ENCODE results near the gene FGF18. TPM values are rescaled to one million over a fixed set of nuclear protein-coding genes. Genes with fewer than 3 reads are reported as not detected.

Gene FGF18
- total and polyA plus RNA-seq, 2 experiments from 2014 or later: 0.56 to 0.86 TPM

DNA sequence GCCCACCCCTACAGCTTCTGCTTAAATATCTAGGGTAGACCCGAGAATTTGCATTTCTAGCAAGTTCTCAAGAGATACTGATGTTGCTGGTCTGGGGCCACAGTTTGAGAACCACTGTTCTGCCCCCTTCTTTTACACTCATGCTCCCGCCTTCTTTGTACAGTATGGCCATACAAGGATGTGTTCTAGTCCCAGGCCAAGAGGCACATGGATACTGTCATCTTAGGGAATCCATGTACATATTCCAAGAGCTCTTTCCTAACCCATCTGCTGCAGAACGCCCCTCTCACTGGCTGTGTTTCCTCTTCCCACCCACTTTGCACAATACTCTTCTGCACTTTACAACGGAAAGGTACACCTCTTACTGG is 44.4 kb downstream of the FGF18 start:
- ATAC-seq: no peak
- Histone ChIP-seq H3K79me2 (replicated peaks; ENCODE audit: insufficient read depth) (no peaks in the 10 kb centered on the region), H3K27ac (ENCODE audit: low read depth) (no peak overlapping the region), H3K36me3 (ENCODE audit: insufficient read depth) (no peaks in the 10 kb centered on the region), H2AFZ (no peak overlapping the region), H4K20me1 (replicated peaks; ENCODE audit: insufficient read depth) (no peaks in the 10 kb centered on the region), H3K4me1 (ENCODE audit: insufficient read depth) (no peaks in the 10 kb centered on the region), H3F3A (replicated peaks; ENCODE audit: low read depth) (no peaks in the 10 kb centered on the region), H3K27me3 (ENCODE audit: insufficient read depth) (no peaks in the 10 kb centered on the region), H3K4me2 (no peak overlapping the region), H3K9me2 (ENCODE audit: insufficient read depth) (no peaks in the 10 kb centered on the region), H3K4me3 (no peak overlapping the region)
- peaks cover 4% of the 10 kb centered on the region for H3K4me1 Mint-ChIP-seq
- no peaks in the 10 kb centered on the region for H3K36me3 Mint-ChIP-seq (ENCODE audit: low read depth)
- H3K9me3 Mint-ChIP-seq: no peaks in the 10 kb centered on the region
- no peak overlapping the region for H3K4me3 Mint-ChIP-seq
- H3K27ac Mint-ChIP-seq: no peak overlapping the region
- no peak for DNase-seq (ENCODE audit: low spot score)
- H3K27me3 Mint-ChIP-seq (ENCODE audit: insufficient read depth, low read depth, poor library complexity): peaks cover 5% of the 10 kb centered on the region
- TF ChIP-seq STAT1 (IDR thresholded peaks at IDR 0.05; ENCODE audit: unreplicated experiment) (no peak), CREB1 (CRISPR knock-in tag; IDR thresholded peaks at IDR 0.05; ENCODE audit: low read depth) (no peak), JUNB (IDR thresholded peaks at IDR 0.05; ENCODE audit: unreplicated experiment) (no peak), POLR2AphosphoS5 (IDR thresholded peaks at IDR 0.05; ENCODE audit: low read depth) (no peak), ZNF331 (CRISPR knock-in tag; IDR thresholded peaks at IDR 0.05; ENCODE audit: low read depth) (no peak), EZH2 (IDR thresholded peaks at IDR 0.05; ENCODE audit: low read depth, unreplicated experiment) (no peak), EZH2phosphoT487 (IDR thresholded peaks at IDR 0.05; ENCODE audit: unreplicated experiment) (no peak), ZNF114 (CRISPR knock-in tag; IDR thresholded peaks at IDR 0.05) (no peak), NANOG (IDR thresholded peaks at IDR 0.05; ENCODE audit: borderline replicate concordance) (no peak)
- TF ChIP-seq, protein P1, sequence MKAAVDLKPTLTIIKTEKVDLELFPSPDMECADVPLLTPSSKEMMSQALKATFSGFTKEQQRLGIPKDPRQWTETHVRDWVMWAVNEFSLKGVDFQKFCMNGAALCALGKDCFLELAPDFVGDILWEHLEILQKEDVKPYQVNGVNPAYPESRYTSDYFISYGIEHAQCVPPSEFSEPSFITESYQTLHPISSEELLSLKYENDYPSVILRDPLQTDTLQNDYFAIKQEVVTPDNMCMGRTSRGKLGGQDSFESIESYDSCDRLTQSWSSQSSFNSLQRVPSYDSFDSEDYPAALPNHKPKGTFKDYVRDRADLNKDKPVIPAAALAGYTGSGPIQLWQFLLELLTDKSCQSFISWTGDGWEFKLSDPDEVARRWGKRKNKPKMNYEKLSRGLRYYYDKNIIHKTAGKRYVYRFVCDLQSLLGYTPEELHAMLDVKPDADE (IDR thresholded peaks at IDR 0.05): no peak
- TF ChIP-seq, protein P2, sequence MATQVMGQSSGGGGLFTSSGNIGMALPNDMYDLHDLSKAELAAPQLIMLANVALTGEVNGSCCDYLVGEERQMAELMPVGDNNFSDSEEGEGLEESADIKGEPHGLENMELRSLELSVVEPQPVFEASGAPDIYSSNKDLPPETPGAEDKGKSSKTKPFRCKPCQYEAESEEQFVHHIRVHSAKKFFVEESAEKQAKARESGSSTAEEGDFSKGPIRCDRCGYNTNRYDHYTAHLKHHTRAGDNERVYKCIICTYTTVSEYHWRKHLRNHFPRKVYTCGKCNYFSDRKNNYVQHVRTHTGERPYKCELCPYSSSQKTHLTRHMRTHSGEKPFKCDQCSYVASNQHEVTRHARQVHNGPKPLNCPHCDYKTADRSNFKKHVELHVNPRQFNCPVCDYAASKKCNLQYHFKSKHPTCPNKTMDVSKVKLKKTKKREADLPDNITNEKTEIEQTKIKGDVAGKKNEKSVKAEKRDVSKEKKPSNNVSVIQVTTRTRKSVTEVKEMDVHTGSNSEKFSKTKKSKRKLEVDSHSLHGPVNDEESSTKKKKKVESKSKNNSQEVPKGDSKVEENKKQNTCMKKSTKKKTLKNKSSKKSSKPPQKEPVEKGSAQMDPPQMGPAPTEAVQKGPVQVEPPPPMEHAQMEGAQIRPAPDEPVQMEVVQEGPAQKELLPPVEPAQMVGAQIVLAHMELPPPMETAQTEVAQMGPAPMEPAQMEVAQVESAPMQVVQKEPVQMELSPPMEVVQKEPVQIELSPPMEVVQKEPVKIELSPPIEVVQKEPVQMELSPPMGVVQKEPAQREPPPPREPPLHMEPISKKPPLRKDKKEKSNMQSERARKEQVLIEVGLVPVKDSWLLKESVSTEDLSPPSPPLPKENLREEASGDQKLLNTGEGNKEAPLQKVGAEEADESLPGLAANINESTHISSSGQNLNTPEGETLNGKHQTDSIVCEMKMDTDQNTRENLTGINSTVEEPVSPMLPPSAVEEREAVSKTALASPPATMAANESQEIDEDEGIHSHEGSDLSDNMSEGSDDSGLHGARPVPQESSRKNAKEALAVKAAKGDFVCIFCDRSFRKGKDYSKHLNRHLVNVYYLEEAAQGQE (IDR thresholded peaks at IDR 0.05; ENCODE audit: unreplicated experiment): no peak
- TF ChIP-seq, protein P3, sequence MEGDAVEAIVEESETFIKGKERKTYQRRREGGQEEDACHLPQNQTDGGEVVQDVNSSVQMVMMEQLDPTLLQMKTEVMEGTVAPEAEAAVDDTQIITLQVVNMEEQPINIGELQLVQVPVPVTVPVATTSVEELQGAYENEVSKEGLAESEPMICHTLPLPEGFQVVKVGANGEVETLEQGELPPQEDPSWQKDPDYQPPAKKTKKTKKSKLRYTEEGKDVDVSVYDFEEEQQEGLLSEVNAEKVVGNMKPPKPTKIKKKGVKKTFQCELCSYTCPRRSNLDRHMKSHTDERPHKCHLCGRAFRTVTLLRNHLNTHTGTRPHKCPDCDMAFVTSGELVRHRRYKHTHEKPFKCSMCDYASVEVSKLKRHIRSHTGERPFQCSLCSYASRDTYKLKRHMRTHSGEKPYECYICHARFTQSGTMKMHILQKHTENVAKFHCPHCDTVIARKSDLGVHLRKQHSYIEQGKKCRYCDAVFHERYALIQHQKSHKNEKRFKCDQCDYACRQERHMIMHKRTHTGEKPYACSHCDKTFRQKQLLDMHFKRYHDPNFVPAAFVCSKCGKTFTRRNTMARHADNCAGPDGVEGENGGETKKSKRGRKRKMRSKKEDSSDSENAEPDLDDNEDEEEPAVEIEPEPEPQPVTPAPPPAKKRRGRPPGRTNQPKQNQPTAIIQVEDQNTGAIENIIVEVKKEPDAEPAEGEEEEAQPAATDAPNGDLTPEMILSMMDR (conservative IDR thresholded peaks at IDR 0.05; ENCODE audit: low read depth in 2 of 2): no peak
- TF ChIP-seq, protein P4, sequence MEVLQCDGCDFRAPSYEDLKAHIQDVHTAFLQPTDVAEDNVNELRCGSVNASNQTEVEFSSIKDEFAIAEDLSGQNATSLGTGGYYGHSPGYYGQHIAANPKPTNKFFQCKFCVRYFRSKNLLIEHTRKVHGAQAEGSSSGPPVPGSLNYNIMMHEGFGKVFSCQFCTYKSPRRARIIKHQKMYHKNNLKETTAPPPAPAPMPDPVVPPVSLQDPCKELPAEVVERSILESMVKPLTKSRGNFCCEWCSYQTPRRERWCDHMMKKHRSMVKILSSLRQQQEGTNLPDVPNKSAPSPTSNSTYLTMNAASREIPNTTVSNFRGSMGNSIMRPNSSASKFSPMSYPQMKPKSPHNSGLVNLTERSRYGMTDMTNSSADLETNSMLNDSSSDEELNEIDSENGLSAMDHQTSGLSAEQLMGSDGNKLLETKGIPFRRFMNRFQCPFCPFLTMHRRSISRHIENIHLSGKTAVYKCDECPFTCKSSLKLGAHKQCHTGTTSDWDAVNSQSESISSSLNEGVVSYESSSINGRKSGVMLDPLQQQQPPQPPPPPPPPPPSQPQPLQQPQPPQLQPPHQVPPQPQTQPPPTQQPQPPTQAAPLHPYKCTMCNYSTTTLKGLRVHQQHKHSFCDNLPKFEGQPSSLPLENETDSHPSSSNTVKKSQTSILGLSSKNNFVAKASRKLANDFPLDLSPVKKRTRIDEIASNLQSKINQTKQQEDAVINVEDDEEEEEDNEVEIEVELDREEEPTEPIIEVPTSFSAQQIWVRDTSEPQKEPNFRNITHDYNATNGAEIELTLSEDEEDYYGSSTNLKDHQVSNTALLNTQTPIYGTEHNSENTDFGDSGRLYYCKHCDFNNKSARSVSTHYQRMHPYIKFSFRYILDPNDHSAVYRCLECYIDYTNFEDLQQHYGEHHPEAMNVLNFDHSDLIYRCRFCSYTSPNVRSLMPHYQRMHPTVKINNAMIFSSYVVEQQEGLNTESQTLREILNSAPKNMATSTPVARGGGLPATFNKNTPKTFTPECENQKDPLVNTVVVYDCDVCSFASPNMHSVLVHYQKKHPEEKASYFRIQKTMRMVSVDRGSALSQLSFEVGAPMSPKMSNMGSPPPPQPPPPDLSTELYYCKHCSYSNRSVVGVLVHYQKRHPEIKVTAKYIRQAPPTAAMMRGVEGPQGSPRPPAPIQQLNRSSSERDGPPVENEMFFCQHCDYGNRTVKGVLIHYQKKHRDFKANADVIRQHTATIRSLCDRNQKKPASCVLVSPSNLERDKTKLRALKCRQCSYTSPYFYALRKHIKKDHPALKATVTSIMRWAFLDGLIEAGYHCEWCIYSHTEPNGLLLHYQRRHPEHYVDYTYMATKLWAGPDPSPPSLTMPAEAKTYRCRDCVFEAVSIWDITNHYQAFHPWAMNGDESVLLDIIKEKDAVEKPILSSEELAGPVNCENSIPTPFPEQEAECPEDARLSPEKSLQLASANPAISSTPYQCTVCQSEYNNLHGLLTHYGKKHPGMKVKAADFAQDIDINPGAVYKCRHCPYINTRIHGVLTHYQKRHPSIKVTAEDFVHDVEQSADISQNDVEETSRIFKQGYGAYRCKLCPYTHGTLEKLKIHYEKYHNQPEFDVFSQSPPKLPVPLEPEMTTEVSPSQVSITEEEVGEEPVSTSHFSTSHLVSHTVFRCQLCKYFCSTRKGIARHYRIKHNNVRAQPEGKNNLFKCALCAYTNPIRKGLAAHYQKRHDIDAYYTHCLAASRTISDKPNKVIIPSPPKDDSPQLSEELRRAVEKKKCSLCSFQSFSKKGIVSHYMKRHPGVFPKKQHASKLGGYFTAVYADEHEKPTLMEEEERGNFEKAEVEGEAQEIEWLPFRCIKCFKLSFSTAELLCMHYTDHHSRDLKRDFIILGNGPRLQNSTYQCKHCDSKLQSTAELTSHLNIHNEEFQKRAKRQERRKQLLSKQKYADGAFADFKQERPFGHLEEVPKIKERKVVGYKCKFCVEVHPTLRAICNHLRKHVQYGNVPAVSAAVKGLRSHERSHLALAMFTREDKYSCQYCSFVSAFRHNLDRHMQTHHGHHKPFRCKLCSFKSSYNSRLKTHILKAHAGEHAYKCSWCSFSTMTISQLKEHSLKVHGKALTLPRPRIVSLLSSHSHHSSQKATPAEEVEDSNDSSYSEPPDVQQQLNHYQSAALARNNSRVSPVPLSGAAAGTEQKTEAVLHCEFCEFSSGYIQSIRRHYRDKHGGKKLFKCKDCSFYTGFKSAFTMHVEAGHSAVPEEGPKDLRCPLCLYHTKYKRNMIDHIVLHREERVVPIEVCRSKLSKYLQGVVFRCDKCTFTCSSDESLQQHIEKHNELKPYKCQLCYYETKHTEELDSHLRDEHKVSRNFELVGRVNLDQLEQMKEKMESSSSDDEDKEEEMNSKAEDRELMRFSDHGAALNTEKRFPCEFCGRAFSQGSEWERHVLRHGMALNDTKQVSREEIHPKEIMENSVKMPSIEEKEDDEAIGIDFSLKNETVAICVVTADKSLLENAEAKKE (CRISPR knock-in tag; IDR thresholded peaks at IDR 0.05): no peak
